Gastroesophageal sphincter (tissue), 4 donors: ENCODE data around the gene BOC. TPM values are rescaled to one million over a fixed set of nuclear protein-coding genes. Genes with fewer than 3 reads are reported as not detected.

ENCODE experiments used
- ATAC-seq: fragments of 150-250 bp; one replicate; pipeline ENCODE4 v1.9.1; 2016; ENCODE audit warnings: mild to moderate bottlenecking, moderate library complexity
- H3K27ac ChIP-seq, 4 donors: fragments of 200-600 bp; sonication (generic) in 3 of 4; 1 replicate in 3 of 4; 2 replicates in 1 of 4; pipeline ENCODE4 v1.5.1; 2016 to 2019
- H3K27me3 ChIP-seq: fragments of 200-600 bp; sonication (generic); one replicate; pipeline ENCODE4 v1.5.1; 2019
- H3K36me3 ChIP-seq, 2 donors: fragments of 200-600 bp; sonication (generic); one replicate each; pipeline ENCODE4 v1.5.1; 2019; ENCODE audit warnings: control low read depth in 1 of 2
- H3K4me1 ChIP-seq, 3 donors: fragments of 200-600 bp; sonication (generic); 1 replicate in 2 of 3; 2 replicates in 1 of 3; pipeline ENCODE4 v1.5.1; 2016 to 2019; ENCODE audit warnings: control low read depth in 2 of 3
- H3K4me3 ChIP-seq, 2 donors: fragments of 200-600 bp; sonication (generic); one replicate each; pipeline ENCODE4 v1.5.1; 2019; ENCODE audit warnings: mild to moderate bottlenecking in 1 of 2, moderate library complexity in 1 of 2
- H3K9me3 ChIP-seq, 3 donors: fragments of 200-600 bp; sonication (generic); one replicate each; pipeline ENCODE4 v1.5.1; 2017 to 2019; ENCODE audit warnings: control low read depth in 2 of 3
- EP300 ChIP-seq: sonication (generic); formaldehyde crosslinking; IDR thresholded peaks from one replicate; pipeline ENCODE4 v1.6.1; 2017; ENCODE audit warnings: antibody characterized with exemption, mild to moderate bottlenecking
- POLR2A ChIP-seq, 2 donors: fragments of 450-650 bp; IDR thresholded peaks; one replicate each; pipeline ENCODE4 v1.6.1; 2017; ENCODE audit warnings: antibody characterized with exemption in 2 of 2, mild to moderate bottlenecking in 2 of 2, moderate library complexity in 1 of 2
- POLR2AphosphoS5 ChIP-seq: sonication (generic); formaldehyde crosslinking; IDR thresholded peaks from one replicate; pipeline ENCODE4 v1.6.1; 2017; ENCODE audit warnings: antibody characterized with exemption
- WGBS, 2 donors: methylation state at CpG; one replicate each; pipeline ENCODE4 v1.1.5; 2018; ENCODE audit warnings: low coverage in 1 of 2; 5-methylcytosine and 5-hydroxymethylcytosine counted together
- total RNA-seq, 4 donors: library from RNA; depleted of rRNA; stranded (reverse); fragments of >200 nt; gene quantifications; one replicate each; pipeline ENCODE4 v1.1.0, GENCODE V29; 2016
- TF ChIP-seq, protein P1 (sequence below), 4 experiments: fragments of 200-600 bp in 2 of 4; fragments of 450-650 bp in 2 of 4; sonication (generic) in 1 of 4; IDR thresholded peaks; one replicate each; pipeline ENCODE4 v1.5.1; 2017 to 2019; ENCODE audit warnings: antibody characterized with exemption in 4 of 4, mild to moderate bottlenecking in 2 of 4, moderate library complexity in 2 of 4

The BOC gene
- total RNA-seq, 4 donors from 2014 or later = 41.5 to 130 (median 73.9) TPM

GRCh38 chr3:113231827-113232253, 20.5 kb downstream of the BOC start:
- Histone ChIP-seq H3K9me3 (no peaks in the 10 kb centered on the region), H3K4me3 (no peak overlapping the region), H3K36me3 (peaks cover 0 to 6% of the 10 kb centered on the region in 2 donors), H3K4me1 (peaks cover 20 to 87% (median 36%) of the 10 kb centered on the region in 3 donors), H3K27me3 (no peaks in the 10 kb centered on the region), H3K27ac (peak overlapping the region; percentile 2 to 74 (median 58))
- TF ChIP-seq, protein P1, sequence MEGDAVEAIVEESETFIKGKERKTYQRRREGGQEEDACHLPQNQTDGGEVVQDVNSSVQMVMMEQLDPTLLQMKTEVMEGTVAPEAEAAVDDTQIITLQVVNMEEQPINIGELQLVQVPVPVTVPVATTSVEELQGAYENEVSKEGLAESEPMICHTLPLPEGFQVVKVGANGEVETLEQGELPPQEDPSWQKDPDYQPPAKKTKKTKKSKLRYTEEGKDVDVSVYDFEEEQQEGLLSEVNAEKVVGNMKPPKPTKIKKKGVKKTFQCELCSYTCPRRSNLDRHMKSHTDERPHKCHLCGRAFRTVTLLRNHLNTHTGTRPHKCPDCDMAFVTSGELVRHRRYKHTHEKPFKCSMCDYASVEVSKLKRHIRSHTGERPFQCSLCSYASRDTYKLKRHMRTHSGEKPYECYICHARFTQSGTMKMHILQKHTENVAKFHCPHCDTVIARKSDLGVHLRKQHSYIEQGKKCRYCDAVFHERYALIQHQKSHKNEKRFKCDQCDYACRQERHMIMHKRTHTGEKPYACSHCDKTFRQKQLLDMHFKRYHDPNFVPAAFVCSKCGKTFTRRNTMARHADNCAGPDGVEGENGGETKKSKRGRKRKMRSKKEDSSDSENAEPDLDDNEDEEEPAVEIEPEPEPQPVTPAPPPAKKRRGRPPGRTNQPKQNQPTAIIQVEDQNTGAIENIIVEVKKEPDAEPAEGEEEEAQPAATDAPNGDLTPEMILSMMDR (IDR thresholded peaks at IDR 0.05) = no peak
- TF ChIP-seq POLR2AphosphoS5 = peak; percentile 28
- peak; percentile 57 for ATAC-seq
- WGBS, 2 donors = 33% methylated on average over 1 of the region's 1 CpG; no CpG with 5 or more reads in 1 of the 2 donors

GRCh38 chr3:113232342-113232741, 21.0 kb downstream of the BOC start:
- Histone ChIP-seq H3K36me3 (peaks cover 0 to 6% of the 10 kb centered on the region in 2 donors), H3K9me3 (no peaks in the 10 kb centered on the region), H3K27me3 (no peaks in the 10 kb centered on the region), H3K4me3 (no peak overlapping the region), H3K27ac (peak overlapping the region in 3 of 4 donors; percentile 53 to 74 (median 63)), H3K4me1 (peaks cover 20 to 82% (median 36%) of the 10 kb centered on the region in 3 donors)
- TF ChIP-seq EP300 = no peak
- TF ChIP-seq, protein P1 (IDR thresholded peaks at IDR 0.05) = no peak
- TF ChIP-seq POLR2A (IDR thresholded peaks at IDR 0.05) = no peak
- ATAC-seq = no peak
- WGBS, 2 donors = 10 to 45% methylated on average over 2 of the region's 2 CpGs

DNA sequence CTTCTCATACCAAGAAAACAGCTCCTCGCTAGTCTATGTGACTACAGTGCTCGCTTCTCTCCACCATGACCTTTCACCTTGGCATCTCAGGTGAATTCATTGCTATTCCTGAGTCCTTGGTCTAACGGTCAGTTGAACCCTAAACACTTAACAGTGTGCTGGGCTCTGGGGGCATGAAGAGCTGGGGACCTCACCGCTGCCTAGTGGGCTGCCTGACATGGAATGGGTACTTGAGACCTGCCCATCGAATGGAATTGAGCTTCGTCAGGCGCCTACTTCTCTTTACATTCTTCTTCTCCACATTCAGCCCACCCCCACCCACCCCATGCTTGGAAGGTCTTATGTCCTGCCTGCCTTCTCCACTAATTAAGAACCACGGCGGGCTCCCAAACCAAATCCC, 22.1 kb downstream of the BOC start:
- Histone ChIP-seq H3K4me1 (peaks cover 19 to 71% (median 31%) of the 10 kb centered on the region in 3 donors), H3K4me3 (no peak overlapping the region), H3K36me3 (peaks cover 0 to 6% of the 10 kb centered on the region in 2 donors), H3K27me3 (no peaks in the 10 kb centered on the region), H3K27ac (peak overlapping the region in 3 of 4 donors; percentile 63 to 74 (median 66)), H3K9me3 (no peaks in the 10 kb centered on the region)
- WGBS, 2 donors = 82 to 85% methylated on average over 6 of the region's 9 CpGs
- TF ChIP-seq POLR2A (IDR thresholded peaks at IDR 0.05) = no peak
- no peak for TF ChIP-seq POLR2AphosphoS5
- no peak for TF ChIP-seq EP300
- TF ChIP-seq, protein P1 (IDR thresholded peaks at IDR 0.05) = no peak
- no peak for ATAC-seq

DNA sequence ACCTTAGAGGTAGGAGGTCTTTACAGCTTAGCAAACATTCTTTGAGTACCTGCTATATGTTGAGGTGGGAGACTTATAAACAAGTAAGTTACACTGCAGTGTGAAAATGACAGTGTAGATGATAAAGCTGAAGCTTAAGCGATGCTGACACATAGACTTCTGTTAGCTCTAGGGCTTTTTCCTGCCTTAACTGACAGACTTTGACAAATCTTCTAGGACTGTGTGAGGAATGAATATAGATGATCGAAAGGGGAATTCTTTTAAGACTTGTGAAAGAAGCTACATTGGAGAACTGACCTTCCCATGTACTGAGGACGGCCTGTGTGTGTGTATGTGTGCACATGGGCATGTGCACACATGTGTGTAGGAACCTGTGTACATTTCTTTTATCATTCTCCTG, 22.7 kb downstream of the BOC start:
- Histone ChIP-seq H3K9me3 (no peaks in the 10 kb centered on the region), H3K27ac (peak overlapping the region; percentile 24 to 74 (median 64)), H3K4me1 (peaks cover 19 to 68% (median 27%) of the 10 kb centered on the region in 3 donors), H3K36me3 (peaks cover 0 to 6% of the 10 kb centered on the region in 2 donors), H3K4me3 (no peak overlapping the region), H3K27me3 (no peaks in the 10 kb centered on the region)
- ATAC-seq = no peak
- WGBS, 2 donors = 75 to 81% methylated on average over 3 of the region's 3 CpGs
- TF ChIP-seq, protein P1 (IDR thresholded peaks at IDR 0.05) = no peak
- no peak for TF ChIP-seq POLR2A (IDR thresholded peaks at IDR 0.05)
- no peak for TF ChIP-seq POLR2AphosphoS5
- TF ChIP-seq EP300 = no peak

DNA sequence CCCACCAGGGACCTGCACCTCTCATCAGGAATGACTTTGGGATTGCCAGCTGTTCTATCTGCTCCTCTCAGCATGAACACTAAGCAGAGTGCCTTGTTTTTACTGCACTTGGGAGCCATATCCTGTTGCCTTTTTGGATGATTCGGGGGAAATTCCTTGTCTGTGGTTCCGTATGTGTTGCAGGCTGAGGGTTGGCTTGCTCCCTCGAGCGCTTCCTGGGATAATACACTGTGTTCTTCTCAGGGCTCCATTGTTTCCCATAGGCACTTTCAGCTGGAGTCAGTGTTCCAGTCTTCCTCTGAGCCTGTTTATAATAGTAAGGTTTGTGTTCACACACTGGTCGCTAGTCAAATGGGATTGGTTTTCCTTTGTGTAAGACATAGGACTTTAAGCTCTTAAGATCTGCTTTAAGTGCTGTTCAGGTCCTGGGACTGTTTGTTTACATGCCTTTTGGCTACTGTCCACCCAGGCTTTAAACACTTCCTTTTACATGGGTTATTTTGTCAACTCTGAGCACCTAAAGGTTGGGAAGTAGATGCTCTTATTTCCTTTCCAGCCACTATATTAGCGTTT, 23.4 kb downstream of the BOC start:
- H3K27ac ChIP-seq = peak overlapping the region; percentile 24 to 74 (median 64)
- H3K9me3 ChIP-seq = no peaks in the 10 kb centered on the region
- ATAC-seq = peak; percentile 32
- H3K4me3 ChIP-seq = no peak overlapping the region
- TF ChIP-seq, protein P1 (IDR thresholded peaks at IDR 0.05) = no peak
- TF ChIP-seq POLR2A (IDR thresholded peaks at IDR 0.05) (no peak), EP300 (no peak), POLR2AphosphoS5 (no peak)
- WGBS, 2 donors = 24 to 29% methylated on average over 2 to 5 of the region's 6 CpGs
- H3K36me3 ChIP-seq = peaks cover 0 to 4% of the 10 kb centered on the region in 2 donors
- H3K27me3 ChIP-seq = no peaks in the 10 kb centered on the region
- H3K4me1 ChIP-seq = peaks cover 19 to 68% (median 29%) of the 10 kb centered on the region in 3 donors
